IPS DF 19.7 (cell line): ENCODE measurements around the gene TRIO.

Experiments
- DNase-seq: peaks from one replicate; pipeline ENCODE4 v3.0.0-alpha.2; 2013; ENCODE audit warnings: low read depth, low spot score

Gene TRIO

GRCh38 chr5:14355391-14355790 lies 212.2 kb downstream of the TRIO start:
- DNase-seq, result no peak

GRCh38 chr5:14356305-14356704 lies 213.2 kb downstream of the TRIO start:
- no peak for DNase-seq

DNA sequence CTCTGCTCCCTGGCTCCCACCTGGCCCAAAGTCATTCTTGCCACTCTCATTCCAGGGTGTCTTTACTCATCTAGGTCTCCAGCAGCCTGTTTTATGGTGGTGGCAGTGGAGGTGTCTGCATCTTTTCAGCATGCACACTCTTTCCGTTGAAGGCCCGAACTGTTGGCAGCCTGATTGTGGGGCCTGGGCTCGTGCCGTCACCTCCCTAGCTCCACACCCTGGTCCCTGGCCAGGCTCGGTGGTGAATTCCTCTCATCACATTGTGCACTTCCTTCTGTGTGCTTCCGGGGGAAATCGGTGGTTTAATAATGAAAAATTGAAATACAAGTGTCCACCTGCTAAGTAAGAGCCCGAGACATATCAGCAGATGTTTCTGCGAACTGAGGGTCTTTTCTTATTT lies 214.3 kb downstream of the TRIO start:
- DNase-seq, result no peak

DNA sequence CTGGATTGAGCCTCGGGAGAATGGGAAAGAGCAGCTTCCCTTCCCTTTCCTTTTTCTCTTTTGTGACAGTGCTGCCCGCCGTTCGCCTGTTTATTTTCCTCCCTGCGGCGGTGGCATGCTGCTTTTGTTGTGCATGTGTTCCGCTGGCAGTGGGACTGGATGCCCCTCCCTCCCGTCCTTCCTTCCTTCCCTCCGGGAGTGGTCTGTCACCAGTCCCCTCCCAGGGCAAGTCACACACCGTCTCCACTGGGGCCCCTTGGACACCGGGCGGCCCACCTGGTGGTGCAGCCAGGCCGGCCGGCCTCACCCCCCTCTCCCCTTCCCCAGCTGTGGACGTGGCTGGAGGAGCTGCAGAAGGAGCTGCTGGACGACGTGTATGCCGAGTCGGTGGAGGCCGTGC lies 214.7 kb downstream of the TRIO start:
- no peak for DNase-seq

GRCh38 chr5:14358536-14358935 lies 215.4 kb downstream of the TRIO start:
- DNase-seq, result no peak

DNA sequence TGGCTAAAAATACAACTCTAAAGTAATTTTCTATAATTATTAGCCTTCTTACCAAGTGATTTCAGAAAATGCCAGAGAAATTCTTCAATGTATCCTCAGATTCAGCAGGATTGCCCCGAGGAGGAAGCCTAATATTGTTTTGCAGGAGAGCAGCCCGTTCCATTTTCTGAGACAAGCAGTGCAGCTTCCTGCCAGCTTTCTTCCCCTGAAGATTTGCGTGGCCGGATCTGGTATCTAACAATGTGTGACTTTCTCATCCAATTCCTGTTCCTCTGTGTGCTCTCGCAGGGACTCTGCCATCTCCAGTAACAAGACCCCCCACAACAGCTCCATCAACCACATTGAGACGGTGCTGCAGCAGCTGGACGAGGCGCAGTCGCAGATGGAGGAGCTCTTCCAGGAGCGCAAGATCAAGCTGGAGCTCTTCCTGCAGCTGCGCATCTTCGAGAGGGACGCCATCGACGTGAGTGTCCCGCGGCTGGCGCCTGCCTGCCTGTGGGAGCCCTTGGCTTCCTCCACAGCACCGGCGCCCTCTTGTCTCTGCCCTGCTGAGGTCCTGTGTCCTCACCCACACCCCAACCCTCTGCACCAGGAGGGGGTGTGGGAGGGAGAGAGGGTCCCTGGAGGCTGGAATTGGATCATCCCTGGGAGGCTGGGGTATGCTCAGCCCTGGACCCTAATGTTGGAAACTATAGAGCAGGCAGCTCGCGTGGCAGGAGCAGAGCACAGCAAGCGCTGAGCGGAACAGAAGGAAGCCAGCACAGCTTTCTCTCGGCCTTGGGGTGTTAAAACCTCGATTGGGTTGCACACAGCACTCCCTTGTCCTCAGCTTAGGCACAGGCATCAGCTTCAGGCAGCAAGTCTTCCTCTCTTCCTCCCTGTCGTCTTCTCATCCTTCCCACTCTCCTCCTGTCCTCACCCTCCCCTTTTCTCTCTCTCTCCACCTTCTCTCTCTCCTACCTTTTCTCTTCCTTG lies 216.2 kb downstream of the TRIO start:
- no peak for DNase-seq

DNA sequence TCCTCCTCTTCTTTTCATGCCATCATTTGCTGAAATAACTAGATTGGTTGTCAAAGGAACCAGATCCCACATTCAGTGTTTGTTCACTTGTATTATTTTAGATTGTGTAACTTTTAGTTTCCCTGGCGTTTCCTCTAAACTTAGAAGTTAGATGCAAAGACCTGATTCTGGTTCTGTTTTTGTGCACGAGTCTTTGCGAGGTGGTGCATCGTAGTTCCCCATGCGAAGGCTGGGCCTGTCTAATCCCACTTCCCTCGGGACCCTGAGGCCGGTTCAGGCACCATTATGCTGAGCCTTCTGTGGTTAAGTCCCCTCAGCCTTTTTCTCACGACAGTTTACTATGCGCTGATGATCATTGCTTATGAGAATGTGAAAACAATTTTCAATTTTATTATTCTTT lies 219.3 kb downstream of the TRIO start:
- no peak for DNase-seq

GRCh38 chr5:14364096-14364495 lies 221.0 kb downstream of the TRIO start:
- no peak for DNase-seq

- DNase-seq, result no peak
Measured at GRCh38 chr5:14364576-14365472, 221.7 kb downstream of the TRIO start.

GRCh38 chr5:14365831-14366430 lies 222.8 kb downstream of the TRIO start:
- no peak for DNase-seq

DNA sequence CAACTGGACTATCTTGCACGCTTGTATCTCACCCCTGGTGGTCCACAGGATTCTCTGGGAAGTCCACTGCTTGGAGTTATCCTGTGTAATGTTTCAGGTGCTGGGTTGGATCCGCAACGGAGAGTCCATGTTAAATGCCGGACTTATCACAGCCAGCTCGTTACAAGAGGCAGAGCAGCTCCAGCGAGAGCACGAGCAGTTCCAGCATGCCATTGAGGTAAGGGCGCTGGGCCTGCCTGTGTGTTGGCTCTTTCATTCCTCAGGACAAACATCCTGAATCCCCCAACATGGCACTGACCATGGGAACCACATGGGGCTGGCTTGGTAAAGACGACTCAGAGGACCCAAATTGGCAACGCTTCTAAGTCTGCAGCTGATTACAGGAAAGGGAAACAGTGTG lies 223.6 kb downstream of the TRIO start:
- DNase-seq, result no peak

- no peak for DNase-seq
Measured at GRCh38 chr5:14367364-14367763, 224.2 kb downstream of the TRIO start.

GRCh38 chr5:14369780-14370179 lies 226.6 kb downstream of the TRIO start:
- no peak for DNase-seq

- DNase-seq, result no peak
Measured at GRCh38 chr5:14370386-14370785, 227.2 kb downstream of the TRIO start.

DNA sequence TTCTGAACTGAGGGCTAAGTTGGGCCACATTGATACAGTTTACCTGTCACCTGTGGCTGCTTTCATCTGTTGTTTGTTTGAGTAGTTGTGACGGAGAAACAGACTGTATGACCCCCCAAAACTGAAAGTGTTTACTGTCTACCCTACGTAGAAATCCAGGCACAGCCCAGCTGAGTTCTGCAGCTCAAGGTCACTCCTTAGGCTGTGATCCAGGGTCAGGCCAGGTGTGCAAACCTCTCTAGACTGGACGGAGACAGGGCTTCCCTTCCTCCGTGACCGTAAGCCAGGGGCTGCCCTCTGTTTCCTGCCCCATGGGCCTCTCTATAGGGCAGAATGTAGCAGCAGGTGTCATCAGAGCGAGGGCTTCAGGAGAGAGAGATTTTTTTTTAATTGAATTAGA lies 230.5 kb downstream of the TRIO start:
- no peak for DNase-seq

GRCh38 chr5:14374100-14374499 lies 231.0 kb downstream of the TRIO start:
- no peak for DNase-seq

- no peak for DNase-seq
Measured at GRCh38 chr5:14376789-14377188, 233.6 kb downstream of the TRIO start.

DNA sequence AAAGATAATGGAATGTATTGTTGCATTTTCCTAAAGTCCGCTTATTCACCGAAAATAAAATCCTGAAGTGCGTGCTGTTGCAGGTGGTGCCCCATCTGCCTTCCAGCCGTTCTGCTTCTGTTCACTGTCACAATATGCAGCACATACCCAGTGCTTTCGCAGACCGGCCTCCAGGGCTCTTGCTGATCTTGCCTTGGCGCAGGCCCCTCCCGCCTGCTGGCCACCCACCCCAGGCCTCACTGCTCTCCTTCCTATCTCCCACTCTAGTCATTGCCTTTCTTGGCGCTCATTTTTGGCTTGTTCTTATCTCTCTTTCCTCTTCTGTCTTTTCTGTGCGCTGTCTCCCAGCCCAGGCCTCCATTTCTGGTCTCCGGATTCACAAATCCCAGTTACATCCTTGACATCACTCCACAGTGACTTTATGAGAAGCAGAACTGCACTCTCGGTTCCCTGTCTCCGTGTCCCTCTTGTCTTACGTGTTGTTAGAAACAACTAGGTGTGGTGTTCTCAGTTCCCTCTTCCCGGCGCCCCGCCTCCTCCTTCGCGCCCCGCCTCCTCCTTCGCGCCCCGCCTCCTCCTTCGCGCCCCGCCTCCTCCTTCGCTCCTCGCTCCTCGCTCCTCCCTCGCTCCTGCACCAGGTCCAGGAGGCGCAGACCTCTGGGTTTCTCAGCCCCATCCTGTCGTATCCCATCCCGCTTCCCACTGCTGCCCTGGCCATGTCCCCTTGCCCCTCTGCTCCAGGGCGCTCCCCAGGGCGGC lies 236.8 kb downstream of the TRIO start:
- DNase-seq, result no peak

DNA sequence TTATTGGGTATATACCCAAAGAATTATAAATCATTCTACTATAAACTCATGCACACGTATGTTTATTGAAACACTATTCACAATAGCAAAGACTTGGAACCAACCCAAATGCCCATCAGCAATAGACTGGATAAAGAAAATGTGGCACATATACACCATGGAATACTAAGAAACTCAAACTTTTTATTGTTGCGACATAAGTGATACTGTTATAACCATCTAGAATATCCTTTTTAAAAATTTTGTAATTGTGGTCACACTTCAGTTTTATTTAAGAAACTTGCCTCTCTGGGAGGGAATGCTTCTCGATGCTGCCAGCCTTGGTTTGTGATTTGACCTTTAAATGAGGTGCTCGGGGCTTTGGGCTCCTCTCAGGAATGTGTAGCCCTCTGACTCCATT lies 237.6 kb downstream of the TRIO start:
- DNase-seq, result no peak

- no peak for DNase-seq
Measured at GRCh38 chr5:14382640-14383039, 239.5 kb downstream of the TRIO start.

DNA sequence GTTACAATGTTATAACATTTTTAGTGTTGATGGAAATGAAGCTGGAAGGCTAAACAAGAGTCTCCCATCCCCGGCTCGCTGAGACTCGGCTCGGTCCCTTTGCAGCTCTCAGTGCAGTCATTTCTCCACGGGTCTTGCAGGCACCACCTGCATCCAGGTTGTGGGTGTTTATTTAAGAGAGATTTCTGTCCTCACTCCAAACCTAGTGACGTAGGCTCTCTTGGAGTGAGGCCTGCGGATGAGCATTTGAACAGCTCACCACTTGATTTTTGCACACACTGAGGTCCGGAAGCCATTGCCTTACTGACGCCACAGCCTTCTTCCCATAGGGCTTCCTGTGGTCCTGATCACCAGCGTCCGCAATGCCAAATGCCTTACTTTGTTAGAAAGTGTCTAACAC lies 240.8 kb downstream of the TRIO start:
- DNase-seq, result no peak
